ELF-1 (cell line): Measurements from ENCODE around the gene ZNF526.

Experiments
- DNase-seq: peaks from one replicate; pipeline ENCODE4 v3.0.0-alpha.2; 2016; ENCODE audit warnings: low read depth, low spot score

ZNF526 gene, protein sequence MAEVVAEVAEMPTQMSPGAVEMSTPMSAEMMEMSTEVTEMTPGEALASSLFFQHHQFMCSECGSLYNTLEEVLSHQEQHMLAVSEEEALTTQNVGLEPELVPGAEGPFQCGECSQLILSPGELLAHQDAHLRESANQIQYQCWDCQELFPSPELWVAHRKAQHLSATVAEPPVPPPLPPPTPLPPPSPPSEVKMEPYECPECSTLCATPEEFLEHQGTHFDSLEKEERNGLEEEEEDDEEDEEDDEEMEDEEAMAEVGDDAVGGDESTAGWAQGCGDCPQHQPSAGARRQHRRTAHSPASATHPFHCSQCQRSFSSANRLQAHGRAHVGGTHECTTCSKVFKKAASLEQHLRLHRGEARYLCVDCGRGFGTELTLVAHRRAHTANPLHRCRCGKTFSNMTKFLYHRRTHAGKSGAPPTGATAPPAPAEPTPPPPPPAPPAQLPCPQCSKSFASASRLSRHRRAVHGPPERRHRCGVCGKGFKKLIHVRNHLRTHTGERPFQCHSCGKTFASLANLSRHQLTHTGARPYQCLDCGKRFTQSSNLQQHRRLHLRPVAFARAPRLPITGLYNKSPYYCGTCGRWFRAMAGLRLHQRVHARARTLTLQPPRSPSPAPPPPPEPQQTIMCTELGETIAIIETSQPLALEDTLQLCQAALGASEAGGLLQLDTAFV

DNA sequence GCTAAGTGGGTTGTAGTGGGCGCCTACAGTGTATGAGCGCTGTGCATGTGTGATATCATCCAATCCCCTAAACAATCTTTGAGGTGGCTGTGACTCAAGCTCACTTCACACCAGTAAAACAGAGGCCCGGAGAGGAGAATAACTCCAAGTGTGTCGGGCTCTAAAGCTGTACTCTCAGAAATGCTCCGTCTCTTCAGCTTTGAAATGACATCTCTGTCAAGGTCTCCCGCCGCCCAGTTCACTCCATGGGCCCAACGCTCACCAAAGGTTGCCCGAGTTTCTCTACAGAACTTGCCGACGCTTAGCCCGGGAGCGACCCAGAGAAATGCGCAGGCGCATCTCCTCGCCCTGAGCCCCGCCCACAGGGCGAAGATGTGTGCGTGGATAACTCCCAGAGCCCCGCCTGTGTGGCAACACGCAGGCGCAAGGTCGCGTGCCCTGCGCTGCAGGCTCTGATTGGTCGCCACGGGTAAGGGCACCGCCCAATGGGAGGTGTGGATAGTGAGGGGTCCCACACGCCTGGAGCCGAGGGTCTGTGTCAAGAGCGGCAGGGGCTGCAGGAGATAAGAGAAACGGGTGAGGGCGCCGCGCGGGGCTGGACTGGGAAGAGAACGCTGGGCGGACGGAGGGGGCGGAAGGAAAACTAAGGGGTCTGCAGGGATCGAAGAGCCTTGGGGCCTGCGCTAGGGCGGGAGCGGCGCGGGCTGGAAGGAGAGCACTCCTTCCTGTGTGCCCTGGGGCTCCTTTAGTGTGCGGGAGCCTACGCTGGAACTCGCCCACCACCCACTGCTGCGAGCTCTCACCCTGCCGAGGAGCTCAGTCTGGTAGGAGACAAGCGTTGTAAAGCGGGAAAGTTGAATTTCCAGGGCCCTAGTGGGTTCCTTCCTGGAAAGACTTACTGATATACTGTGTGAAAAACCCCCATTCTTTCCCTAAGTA lies at the start of gene ZNF526:
Gene ZNF526 (plus strand): TSS at position 501 of the 939 bp plus-strand sequence. CDS start 4,092 bp downstream, outside the sequence.
- peak; percentile 99 for DNase-seq

DNA sequence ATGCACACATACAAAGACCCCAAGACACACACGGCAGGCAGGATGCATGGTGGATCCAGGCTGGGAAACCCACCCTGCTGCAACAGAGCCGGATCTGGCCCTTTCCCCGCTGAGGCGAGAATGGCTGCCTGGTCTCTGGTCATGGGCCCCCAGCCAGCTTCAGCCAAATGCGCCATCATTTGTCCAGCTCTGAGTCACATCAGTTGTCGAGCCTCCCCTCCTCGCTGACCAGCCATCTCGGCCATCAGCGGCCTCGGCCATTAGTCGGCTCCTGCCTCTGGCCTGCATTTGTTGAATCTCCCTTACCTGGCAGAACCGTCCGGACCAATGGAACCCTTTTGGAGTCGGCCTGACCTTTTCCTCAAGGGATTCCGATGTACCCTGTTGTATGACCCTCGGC lies 49.4 kb upstream of the ZNF526 start:
- DNase-seq, result no peak

DNA sequence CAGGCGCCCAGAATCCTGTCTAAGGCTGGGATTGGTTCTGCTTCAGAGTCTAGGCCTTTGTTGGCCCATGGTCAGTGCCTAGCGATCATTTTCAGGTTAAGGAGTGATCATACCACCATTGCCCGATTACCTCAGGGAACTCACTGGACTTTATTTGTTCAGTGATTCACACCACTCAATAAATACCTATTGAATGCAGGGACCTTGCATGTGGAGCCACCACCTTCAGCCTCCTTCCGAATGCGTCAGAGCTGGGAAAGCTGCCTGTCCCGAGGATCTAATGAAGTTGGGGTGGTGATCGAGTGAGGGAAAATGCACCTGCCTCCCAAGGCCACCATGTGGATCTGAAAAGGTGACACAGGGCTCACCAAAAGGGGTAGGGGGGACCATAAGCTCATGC lies 47.9 kb upstream of the ZNF526 start:
- no peak for DNase-seq

DNA sequence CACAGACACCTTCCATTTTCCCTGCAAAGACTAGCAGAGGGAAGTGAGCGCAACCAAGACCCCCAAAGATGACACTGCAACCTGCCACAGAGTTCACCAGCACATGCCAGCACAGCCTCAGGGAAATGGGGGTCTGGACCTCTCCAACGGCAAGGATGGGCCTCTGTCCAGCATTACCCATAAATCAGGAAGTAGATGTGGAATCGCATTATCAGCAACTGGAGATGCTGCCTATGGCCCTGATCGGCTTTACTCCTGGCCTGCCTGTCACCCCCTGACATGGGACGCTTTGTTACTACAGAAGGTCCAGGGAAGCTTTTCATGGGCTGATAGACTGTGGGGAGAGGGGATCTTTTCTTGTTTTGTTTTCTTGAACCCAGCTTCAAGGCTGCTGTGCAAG lies 46.4 kb upstream of the ZNF526 start:
- no peak for DNase-seq

DNA sequence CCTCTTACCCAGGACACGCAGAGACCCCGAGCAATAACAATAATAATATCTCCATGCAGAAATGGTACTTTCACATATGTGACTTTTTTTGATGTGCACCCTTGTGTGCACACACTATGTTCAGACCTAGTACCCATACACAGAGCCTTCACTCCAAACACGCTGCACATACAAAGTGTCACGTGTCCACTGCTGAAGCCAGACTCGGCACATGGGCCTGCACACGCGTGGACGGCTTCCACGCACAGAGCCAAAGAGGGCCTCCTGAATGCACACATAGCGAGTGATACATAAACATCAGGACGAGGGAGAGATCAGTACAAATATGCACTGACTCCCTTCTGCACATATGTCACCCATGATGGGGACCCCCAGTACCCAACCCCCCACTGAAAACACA lies 45.9 kb upstream of the ZNF526 start:
- DNase-seq, result no peak

DNA sequence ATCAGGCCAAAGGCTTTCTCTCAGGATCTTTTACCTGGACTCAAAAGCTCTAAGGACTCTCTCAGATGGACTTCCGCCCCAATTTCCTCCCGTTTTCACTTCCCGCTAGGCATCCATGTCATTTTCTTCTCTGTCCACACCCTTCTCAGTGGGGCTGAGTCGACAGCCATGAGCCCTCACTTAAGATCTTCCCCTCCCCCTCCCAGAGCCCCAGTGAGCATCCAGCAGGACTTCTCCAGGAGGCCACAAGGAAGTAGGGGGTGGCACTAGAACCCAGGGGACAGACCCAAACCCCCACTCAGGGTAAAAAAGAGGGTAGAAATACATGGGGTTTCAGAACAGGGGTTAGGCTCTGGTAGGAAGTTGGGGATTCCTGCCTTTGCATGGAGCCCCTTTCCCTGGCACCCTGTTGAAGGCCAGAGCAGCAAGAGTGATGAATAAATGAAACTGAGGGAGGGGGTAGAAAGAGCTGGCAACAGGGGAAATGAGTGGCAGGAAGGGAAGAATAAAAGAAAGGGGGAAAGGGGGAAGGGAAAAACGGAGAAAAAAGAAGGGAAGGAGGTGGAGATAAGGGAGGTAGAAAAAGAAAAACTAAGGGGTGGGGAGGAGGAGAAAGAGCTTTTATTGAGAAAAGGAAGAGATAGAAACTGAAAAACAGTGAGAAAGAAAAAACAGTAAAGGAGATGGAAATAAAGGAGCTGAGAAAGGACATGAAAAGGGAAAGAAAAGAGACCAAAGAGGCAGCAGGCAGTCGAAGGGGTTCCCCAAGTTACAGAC lies 45.0 kb upstream of the ZNF526 start:
- DNase-seq, result no peak

DNA sequence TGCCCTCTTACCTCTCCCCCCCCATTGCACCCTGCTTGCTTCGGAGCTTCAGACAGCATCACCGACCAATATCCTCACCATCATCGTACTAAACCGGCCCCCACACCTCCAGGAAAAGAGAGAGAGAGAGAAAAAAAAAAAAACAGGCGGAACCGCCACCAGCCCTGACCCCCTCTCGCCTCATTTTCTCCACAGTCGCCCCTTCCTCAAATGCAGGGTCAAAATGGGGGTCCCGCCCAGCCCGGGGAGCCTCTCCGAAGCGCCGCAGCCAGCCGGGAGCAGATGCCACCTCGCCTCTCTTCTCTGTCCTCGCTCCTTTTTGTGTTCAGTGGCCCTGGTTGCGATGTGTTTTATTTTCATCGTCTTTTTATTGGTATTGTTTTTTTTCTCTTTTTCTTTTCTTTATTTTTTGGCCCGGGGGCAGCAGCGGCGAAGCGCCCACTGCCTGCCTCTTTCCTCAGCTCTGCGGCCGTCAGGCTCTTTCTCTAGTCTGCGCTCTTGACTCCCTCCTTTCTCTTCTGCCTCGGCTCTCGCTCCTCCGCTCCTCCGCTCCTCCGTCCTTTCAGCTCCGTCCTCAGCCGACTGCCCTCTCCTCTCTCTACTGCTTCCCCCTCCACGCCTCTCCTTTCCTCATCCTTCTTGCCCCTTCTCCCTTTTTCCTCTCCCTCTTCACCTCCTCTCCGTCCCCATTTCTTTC lies 44.0 kb upstream of the ZNF526 start:
- peak; percentile 46 for DNase-seq

DNA sequence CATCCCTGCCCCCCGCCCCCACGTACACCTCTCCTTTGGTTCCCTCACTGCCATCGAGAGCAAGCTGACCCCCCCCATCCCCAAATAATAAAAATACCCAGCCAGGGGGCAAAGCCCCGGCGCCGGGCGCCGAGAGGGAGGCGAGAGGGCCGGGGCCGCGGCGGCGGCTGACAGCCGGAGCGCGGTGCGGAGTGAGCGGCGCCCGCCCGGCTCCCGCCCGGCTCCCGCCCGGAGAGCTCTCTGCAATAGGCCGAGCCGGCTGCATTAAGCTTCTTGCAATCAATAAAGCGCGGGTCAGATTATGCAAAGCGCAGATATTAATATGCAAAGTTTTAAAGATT lies 43.5 kb upstream of the ZNF526 start:
- no peak for DNase-seq

DNA sequence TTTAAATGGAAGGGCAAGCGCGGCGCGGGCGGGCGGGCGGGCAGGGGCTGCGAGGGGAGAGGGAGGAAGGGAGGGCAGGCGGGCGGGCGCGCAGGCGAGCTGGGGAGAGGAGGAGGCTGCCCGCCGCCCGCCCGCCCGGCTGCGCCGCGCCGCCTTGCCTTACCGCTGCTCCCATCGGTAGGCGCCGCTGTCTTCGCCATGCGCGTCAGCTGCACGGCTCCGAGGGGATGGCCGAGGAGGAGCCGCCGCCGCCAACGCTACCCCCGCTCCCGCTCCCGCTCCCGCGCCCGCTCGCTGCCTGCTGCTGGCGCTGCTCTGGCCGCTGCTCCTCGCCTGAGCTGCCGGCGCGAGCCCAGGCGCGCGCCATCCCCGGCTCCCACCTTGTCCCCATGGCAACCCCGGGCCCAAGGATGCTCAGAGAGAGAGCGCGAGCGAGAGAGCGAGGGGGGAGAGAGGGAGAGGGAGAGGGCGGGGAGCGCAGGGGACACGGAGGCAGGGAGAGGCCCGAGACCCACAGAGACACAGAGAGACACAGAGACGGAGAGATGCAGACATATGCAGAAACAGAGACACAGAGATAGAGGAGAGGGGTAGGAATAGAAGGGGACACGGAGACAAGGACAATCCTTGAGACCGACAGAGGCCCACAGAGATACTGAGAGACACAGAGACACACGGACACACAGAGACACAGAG lies 43.0 kb upstream of the ZNF526 start:
- peak; percentile 87 for DNase-seq

DNA sequence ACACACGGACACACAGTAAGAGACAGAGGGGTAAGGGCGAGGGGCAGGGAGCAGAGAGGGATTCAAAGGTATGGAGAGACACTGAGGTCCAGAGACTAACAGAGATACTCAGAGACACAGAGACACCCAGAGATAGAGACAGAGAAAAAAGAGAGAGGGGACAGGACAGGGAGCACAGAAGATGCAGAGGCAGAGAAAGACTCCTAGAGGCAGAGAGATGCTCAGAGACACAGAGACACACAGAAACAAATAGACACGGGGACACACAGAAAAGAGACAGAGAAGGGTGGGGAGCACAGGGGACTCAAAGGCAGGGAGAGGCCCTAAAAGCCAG lies 42.5 kb upstream of the ZNF526 start:
- DNase-seq, result no peak

DNA sequence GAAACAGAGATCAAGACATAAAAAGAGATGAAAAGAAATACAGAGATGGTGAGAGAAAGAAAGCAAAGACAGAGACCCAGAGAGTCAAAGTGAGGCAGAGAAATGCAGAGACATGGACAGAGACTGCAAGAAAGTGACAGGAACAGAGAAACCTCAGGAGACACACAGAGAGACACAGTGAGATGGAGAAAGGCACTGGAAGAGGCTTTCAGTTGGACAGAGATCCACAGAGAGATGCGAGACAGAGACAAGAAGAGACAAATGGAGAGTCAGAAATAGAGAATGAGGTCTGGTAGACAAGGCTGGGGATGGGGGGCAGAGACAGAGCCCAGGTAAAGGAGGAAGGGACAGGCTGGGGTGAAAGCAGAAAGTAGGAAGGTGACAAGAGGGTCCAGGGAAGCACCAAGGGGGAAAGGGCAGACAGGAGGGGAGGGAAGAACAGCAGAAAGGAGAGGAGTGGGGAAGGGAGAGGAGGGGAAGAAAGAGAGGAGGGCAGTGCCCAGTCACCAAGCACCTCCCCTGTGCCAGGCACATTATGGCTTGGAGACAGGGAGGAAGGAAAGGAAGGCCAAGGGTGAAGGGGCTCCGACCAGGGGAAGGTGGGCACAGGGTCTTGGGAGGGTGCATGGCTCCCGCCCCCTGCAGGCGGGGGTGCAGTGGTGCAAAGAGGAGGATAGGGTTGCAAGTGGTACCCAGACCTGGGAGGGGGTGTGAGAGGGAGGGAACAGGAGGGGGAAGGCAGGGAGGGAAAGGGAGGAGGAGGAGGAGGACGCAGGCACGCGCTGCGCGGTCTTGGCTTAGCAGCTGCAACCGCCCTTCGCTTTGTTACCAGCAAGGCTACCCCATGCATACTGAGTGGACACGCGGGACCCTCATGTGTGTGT lies 41.1 kb upstream of the ZNF526 start:
- peak; percentile 65 for DNase-seq

- DNase-seq, result peak; percentile 86
Observed at GRCh38 chr19:42184401-42184861, 35.7 kb upstream of the ZNF526 start.

DNA sequence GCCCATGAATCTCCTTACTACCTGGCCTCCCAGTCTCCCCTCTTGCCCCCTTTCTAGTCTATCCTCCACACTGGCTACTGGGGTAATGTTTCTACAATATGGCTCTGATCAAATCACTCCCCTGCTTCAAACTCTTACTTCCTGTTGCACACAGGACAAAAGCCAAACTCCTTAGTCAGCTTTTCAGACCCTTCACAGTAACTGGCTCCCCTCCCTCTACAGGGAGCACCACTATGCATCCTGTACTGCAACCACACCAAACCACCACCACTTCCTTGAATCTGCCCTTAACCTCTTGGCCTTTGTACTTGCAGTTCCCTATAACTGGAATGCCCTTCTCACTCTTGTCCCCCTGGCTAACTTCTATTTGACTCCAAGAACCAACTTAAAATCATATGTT lies 34.8 kb upstream of the ZNF526 start:
- no peak for DNase-seq

DNA sequence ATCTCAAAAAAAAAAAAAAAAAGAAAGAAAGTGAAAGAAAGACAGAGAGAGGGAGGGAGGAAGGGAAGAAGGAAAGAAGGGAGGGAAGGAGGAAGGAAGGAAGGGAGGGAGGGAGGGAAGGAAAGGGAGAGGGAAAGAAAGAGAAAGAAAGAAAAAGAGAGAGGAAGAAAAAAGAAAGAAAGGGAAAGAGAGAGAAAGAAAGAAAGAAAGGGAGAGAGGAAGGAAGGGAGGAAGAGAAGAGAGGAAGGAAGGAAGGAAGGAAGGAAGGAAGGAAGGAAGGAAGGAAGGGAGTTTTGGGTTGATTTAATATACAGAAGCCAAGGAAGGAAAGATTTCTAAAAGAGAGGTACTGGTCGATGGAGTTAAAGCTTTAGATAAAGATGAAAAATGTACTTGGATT lies 31.4 kb upstream of the ZNF526 start:
- no peak for DNase-seq

- DNase-seq, result no peak
Observed at GRCh38 chr19:42189133-42189532, 31.0 kb upstream of the ZNF526 start.

GRCh38 chr19:42191330-42191729 lies 28.8 kb upstream of the ZNF526 start:
- DNase-seq, result no peak

- no peak for DNase-seq
Observed at GRCh38 chr19:42191855-42192254, 28.3 kb upstream of the ZNF526 start.

GRCh38 chr19:42193294-42193693 lies 26.8 kb upstream of the ZNF526 start:
- DNase-seq, result no peak

DNA sequence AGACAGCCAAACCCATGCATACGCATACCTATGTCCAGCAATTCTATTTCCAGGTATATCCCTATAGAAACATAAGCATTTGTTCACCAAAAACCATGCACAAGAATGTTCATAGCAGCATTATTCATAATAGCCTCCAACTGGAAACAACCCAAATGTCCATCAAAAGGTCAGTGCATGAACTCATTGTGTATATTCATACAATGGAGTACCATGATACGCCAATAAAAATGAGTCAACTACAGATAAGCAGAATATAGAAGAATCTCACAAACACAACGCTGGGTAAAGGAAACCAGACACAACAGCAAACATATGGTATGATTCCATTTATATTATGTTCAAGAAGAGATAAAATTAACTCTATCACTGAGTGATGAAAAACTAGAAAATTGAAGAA lies 26.4 kb upstream of the ZNF526 start:
- no peak for DNase-seq
